Measurements from ENCODE around the gene POLRMT. TPM values are rescaled to one million over a fixed set of nuclear protein-coding genes. Genes with fewer than 3 reads are reported as not detected.

POLRMT gene
- polyA plus RNA-seq, 1 of the 3 experiments (the other 2 are of a cell fraction), result 38.2 TPM

DNA sequence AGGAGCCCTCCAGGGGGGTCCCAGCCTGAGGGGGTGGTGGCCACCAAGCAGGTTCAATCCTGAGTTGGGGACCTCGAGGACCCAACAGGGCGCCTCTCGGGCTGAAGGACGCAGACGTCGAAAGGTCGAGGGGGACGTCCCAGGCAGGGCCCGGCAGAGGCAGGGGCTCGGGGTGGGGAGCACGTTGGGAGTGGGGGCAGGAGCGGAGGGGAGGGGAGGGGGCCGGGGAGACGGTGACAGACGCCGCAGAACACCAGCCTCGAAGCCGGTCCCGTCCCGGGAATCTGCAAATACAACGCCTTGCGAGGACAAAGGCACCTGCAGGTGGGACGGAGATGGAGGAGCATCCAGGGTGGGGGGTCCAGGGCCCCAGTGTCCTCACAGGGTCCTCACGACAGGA is 10.4 kb upstream of the POLRMT start:
- peaks cover 0 to 7% of the 10 kb centered on the region in 2 experiments; a peak in 1 of 4 replicates for H3K4me1 ChIP-seq (ENCODE audit: control insufficient read depth in 1 of 2, insufficient read depth in 2 of 2, low read depth in 1 of 2, low read length in 1 of 2)
- H3K4me2 ChIP-seq, result no peak overlapping the region
- WGBS (ENCODE audit: low lambda C conversion rate), result 88% methylated on average over 18 of the region's 24 CpGs
- H4K20me1 ChIP-seq (ENCODE audit: insufficient read depth), result no peaks in the 10 kb centered on the region
- DNase-seq, result no peak
- POLR2A ChIA-PET, result no interaction called here
- no peaks in the 10 kb centered on the region for H3F3A ChIP-seq (replicated peaks; ENCODE audit: insufficient read depth)
- H3K9ac ChIP-seq, result no peak overlapping the region
- no peak overlapping the region for H2AFZ ChIP-seq (ENCODE audit: low read depth)
- no peaks in the 10 kb centered on the region for H3K27me3 ChIP-seq (ENCODE audit: insufficient read depth)
- H3K79me2 ChIP-seq (ENCODE audit: insufficient read depth), result no peaks in the 10 kb centered on the region
- H3K9me3 ChIP-seq, result no peaks in the 10 kb centered on the region
- H3K36me3 ChIP-seq (replicated peaks in 1 of 2; ENCODE audit: control insufficient read depth in 1 of 2, insufficient read depth in 2 of 2, low read length in 1 of 2), result peaks cover 0 to 37% of the 10 kb centered on the region in 2 experiments
- no peak for TF ChIP-seq RXRA (IDR thresholded peaks at IDR 0.05; ENCODE audit: borderline replicate concordance, low read depth)
- no peak for TF ChIP-seq MXI1 (IDR thresholded peaks at IDR 0.05; ENCODE audit: low read depth, low read length)
- TF ChIP-seq, protein P1, sequence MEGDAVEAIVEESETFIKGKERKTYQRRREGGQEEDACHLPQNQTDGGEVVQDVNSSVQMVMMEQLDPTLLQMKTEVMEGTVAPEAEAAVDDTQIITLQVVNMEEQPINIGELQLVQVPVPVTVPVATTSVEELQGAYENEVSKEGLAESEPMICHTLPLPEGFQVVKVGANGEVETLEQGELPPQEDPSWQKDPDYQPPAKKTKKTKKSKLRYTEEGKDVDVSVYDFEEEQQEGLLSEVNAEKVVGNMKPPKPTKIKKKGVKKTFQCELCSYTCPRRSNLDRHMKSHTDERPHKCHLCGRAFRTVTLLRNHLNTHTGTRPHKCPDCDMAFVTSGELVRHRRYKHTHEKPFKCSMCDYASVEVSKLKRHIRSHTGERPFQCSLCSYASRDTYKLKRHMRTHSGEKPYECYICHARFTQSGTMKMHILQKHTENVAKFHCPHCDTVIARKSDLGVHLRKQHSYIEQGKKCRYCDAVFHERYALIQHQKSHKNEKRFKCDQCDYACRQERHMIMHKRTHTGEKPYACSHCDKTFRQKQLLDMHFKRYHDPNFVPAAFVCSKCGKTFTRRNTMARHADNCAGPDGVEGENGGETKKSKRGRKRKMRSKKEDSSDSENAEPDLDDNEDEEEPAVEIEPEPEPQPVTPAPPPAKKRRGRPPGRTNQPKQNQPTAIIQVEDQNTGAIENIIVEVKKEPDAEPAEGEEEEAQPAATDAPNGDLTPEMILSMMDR (IDR thresholded peaks at IDR 0.05), result no peak
- TF ChIP-seq, protein P2, sequence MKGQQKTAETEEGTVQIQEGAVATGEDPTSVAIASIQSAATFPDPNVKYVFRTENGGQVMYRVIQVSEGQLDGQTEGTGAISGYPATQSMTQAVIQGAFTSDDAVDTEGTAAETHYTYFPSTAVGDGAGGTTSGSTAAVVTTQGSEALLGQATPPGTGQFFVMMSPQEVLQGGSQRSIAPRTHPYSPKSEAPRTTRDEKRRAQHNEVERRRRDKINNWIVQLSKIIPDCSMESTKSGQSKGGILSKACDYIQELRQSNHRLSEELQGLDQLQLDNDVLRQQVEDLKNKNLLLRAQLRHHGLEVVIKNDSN (IDR thresholded peaks at IDR 0.05; ENCODE audit: borderline replicate concordance, low read depth), result no peak
- TF ChIP-seq, protein P3, sequence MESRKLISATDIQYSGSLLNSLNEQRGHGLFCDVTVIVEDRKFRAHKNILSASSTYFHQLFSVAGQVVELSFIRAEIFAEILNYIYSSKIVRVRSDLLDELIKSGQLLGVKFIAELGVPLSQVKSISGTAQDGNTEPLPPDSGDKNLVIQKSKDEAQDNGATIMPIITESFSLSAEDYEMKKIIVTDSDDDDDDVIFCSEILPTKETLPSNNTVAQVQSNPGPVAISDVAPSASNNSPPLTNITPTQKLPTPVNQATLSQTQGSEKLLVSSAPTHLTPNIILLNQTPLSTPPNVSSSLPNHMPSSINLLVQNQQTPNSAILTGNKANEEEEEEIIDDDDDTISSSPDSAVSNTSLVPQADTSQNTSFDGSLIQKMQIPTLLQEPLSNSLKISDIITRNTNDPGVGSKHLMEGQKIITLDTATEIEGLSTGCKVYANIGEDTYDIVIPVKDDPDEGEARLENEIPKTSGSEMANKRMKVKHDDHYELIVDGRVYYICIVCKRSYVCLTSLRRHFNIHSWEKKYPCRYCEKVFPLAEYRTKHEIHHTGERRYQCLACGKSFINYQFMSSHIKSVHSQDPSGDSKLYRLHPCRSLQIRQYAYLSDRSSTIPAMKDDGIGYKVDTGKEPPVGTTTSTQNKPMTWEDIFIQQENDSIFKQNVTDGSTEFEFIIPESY (IDR thresholded peaks at IDR 0.05; ENCODE audit: borderline replicate concordance, low read depth), result no peak
- no peak for TF ChIP-seq SMC3 (IDR thresholded peaks at IDR 0.05; ENCODE audit: low read depth, low read length)
- TF ChIP-seq NRF1 (IDR thresholded peaks at IDR 0.05; ENCODE audit: low read depth, low read length), result no peak
- TF ChIP-seq TCF12 (IDR thresholded peaks at IDR 0.05), result no peak
- no peak for TF ChIP-seq TEAD4 (IDR thresholded peaks at IDR 0.05; ENCODE audit: borderline replicate concordance, insufficient read depth)
- H3K4me3 ChIP-seq (ENCODE audit: low read depth in 2 of 2, low read length in 1 of 2), result no peak overlapping the region
- H3K9me2 ChIP-seq, result no peaks in the 10 kb centered on the region
- CTCF ChIA-PET, result no interaction called here
- H3K27ac ChIP-seq (ENCODE audit: low read depth in 2 of 2, low read length in 1 of 2), result no peak overlapping the region

DNA sequence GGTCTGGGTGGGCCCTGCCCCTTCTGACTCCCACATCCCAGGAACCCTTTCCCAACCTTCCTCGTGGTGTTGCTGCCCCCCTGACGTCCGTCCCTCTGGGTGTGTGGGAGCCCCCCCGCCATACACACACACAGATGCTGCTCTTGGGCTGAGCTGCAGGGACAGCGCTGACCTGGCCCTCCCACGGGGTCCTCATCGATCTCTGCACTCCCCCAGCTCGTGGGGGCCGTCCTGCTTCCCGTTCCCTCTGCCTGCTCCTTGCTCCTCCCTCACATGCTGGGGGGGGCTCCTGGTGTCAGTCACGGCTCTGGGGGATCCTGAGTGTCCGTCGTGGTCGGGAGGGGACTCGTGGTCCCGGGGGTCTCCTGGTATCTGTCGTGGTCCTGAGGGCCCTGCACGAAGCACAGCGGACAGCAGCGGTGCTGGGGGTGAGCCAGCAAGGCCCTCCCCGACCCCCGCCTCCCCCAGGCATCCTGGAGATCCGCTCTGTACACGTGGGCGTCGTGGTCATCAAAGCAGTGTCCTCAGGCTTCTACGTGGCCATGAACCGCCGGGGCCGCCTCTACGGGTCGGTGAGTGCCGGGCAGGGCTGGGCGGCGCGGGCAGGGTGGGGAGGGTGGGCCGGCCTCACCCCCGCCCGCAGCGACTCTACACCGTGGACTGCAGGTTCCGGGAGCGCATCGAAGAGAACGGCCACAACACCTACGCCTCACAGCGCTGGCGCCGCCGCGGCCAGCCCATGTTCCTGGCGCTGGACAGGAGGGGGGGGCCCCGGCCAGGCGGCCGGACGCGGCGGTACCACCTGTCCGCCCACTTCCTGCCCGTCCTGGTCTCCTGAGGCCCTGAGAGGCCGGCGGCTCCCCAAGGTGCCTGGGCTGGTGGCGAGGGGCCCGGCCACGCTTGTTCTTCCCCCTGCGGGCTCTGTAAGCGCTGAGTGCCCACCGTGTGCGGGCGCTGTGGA is 9.7 kb upstream of the POLRMT start:
- Histone ChIP-seq H3K4me3 (ENCODE audit: low read depth in 2 of 2, low read length in 1 of 2) (no peak overlapping the region), H2AFZ (ENCODE audit: low read depth) (no peak overlapping the region), H3K4me1 (ENCODE audit: control insufficient read depth in 1 of 2, insufficient read depth in 2 of 2, low read depth in 1 of 2, low read length in 1 of 2) (peaks cover 0 to 8% of the 10 kb centered on the region in 2 experiments; a peak in 1 of 4 replicates), H3K4me2 (no peak overlapping the region), H3K36me3 (replicated peaks in 1 of 2; ENCODE audit: control insufficient read depth in 1 of 2, insufficient read depth in 2 of 2, low read length in 1 of 2) (peaks cover 0 to 34% of the 10 kb centered on the region in 2 experiments), H3K27ac (ENCODE audit: low read depth in 2 of 2, low read length in 1 of 2) (no peak overlapping the region), H3K79me2 (ENCODE audit: insufficient read depth) (no peaks in the 10 kb centered on the region), H3F3A (replicated peaks; ENCODE audit: insufficient read depth) (no peaks in the 10 kb centered on the region), H4K20me1 (ENCODE audit: insufficient read depth) (no peaks in the 10 kb centered on the region), H3K9me3 (no peaks in the 10 kb centered on the region), H3K9me2 (no peaks in the 10 kb centered on the region), H3K9ac (no peak overlapping the region), H3K27me3 (ENCODE audit: insufficient read depth) (no peaks in the 10 kb centered on the region)
- no peak for TF ChIP-seq TCF12 (IDR thresholded peaks at IDR 0.05)
- no peak for TF ChIP-seq EZH2phosphoT487 (IDR thresholded peaks at IDR 0.05; ENCODE audit: borderline replicate concordance, low read depth)
- TF ChIP-seq, protein P4, sequence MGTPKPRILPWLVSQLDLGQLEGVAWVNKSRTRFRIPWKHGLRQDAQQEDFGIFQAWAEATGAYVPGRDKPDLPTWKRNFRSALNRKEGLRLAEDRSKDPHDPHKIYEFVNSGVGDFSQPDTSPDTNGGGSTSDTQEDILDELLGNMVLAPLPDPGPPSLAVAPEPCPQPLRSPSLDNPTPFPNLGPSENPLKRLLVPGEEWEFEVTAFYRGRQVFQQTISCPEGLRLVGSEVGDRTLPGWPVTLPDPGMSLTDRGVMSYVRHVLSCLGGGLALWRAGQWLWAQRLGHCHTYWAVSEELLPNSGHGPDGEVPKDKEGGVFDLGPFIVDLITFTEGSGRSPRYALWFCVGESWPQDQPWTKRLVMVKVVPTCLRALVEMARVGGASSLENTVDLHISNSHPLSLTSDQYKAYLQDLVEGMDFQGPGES (IDR thresholded peaks at IDR 0.05; ENCODE audit: low read depth, low read length), result no peak
- TF ChIP-seq, protein P2 (IDR thresholded peaks at IDR 0.05; ENCODE audit: borderline replicate concordance, low read depth), result no peak
- no peak for TF ChIP-seq MXI1 (IDR thresholded peaks at IDR 0.05; ENCODE audit: low read depth, low read length)
- TF ChIP-seq FOXJ3 (CRISPR knock-in tag; IDR thresholded peaks at IDR 0.05), result no peak
- TF ChIP-seq, protein P5, sequence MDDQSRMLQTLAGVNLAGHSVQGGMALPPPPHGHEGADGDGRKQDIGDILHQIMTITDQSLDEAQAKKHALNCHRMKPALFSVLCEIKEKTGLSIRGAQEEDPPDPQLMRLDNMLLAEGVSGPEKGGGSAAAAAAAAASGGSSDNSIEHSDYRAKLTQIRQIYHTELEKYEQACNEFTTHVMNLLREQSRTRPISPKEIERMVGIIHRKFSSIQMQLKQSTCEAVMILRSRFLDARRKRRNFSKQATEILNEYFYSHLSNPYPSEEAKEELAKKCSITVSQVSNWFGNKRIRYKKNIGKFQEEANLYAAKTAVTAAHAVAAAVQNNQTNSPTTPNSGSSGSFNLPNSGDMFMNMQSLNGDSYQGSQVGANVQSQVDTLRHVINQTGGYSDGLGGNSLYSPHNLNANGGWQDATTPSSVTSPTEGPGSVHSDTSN (IDR thresholded peaks at IDR 0.05), result no peak
- DNase-seq, result no peak
- ChIA-PET POLR2A (no interaction called here), CTCF (interaction anchor here (1.3 kb wide), 1 partner anchor 59 kb away, joined by 4 read pairs; no protein-coding TSS in a partner anchor)
- 94% methylated on average over 38 of the region's 70 CpGs for WGBS (ENCODE audit: low lambda C conversion rate)

All from SK-N-SH (cell line).